HG02981 (cell line): ENCODE measurements around the gene OVCH2.
"Not testable (repeated sequence)": the region's sequence is repeated elsewhere in the genome, so short reads cannot be mapped to it uniquely, and the experiment has no call there.

Experiments
- ATAC-seq: cut with Tn5 transposase; IDR thresholded peaks from one replicate; pipeline ENCODE4 v1.9.1; 2021; ENCODE audit warnings: mild to moderate bottlenecking, moderate library complexity; ENCODE audit not compliant: unreplicated experiment

OVCH2 gene

GRCh38 chr11:7706377-7706776, at the start of gene OVCH2:
TSS of gene OVCH2 (minus strand) at chr11:7706477. CDS start at chr11:7706394, 83 bp downstream.
- no peak for ATAC-seq

GRCh38 chr11:7749456-7749855, 43.2 kb upstream of the OVCH2 start:
- ATAC-seq, result no peak

GRCh38 chr11:7734767-7735166, 28.5 kb upstream of the OVCH2 start:
- not testable (repeated sequence) for ATAC-seq

- no peak for ATAC-seq
Observed at GRCh38 chr11:7714786-7715185, 8.5 kb upstream of the OVCH2 start.

GRCh38 chr11:7703740-7704139, 2.5 kb downstream of the OVCH2 start:
- no peak for ATAC-seq

GRCh38 chr11:7696424-7696823, 9.9 kb downstream of the OVCH2 start:
- ATAC-seq, result no peak

- ATAC-seq, result no peak
Observed at GRCh38 chr11:7694235-7694634, 12.0 kb downstream of the OVCH2 start.

GRCh38 chr11:7692426-7692825, 13.9 kb downstream of the OVCH2 start:
- ATAC-seq, result no peak

GRCh38 chr11:7691759-7692350, 14.4 kb downstream of the OVCH2 start:
- ATAC-seq, result no peak

GRCh38 chr11:7690648-7691047, 15.6 kb downstream of the OVCH2 start:
- peak; percentile 81 for ATAC-seq

GRCh38 chr11:7689239-7689638, 17.0 kb downstream of the OVCH2 start:
- ATAC-seq, result no peak

GRCh38 chr11:7688238-7688826, 17.9 kb downstream of the OVCH2 start:
- ATAC-seq, result peak; percentile 51

- ATAC-seq, result no peak
Observed at GRCh38 chr11:7687386-7687785, 18.9 kb downstream of the OVCH2 start.

GRCh38 chr11:7686761-7687160, 19.5 kb downstream of the OVCH2 start:
- no peak for ATAC-seq

- no peak for ATAC-seq
Observed at GRCh38 chr11:7683571-7683970, 22.7 kb downstream of the OVCH2 start.

- ATAC-seq, result no peak
Observed at GRCh38 chr11:7677796-7678201, 28.5 kb downstream of the OVCH2 start.

GRCh38 chr11:7677071-7677470, 29.2 kb downstream of the OVCH2 start:
- ATAC-seq, result no peak

GRCh38 chr11:7675631-7676030, 30.6 kb downstream of the OVCH2 start:
- ATAC-seq, result no peak

GRCh38 chr11:7673724-7674434, 32.4 kb downstream of the OVCH2 start:
- ATAC-seq, result no peak

GRCh38 chr11:7672960-7673723, 33.1 kb downstream of the OVCH2 start, which contains the start of gene CYB5R2:
TSS of gene CYB5R2 (minus strand) at chr11:7673500. CDS start at chr11:7672825, 675 bp downstream.
- ATAC-seq, result no peak

- ATAC-seq, result no peak
Observed at GRCh38 chr11:7672276-7672959, 33.9 kb downstream of the OVCH2 start.
